ENCODE measurements around the gene ADGRG2.

- no peak for TF ChIP-seq GATA2 (IDR thresholded peaks at IDR 0.05; ENCODE audit: low read depth, low read length)
- no peak for TF ChIP-seq GATA3 (IDR thresholded peaks at IDR 0.05; ENCODE audit: low read depth, low read length)
Measured at GRCh38 chrX:18949944-18950301, 172.3 kb downstream of the ADGRG2 start.
